OCI-LY3 (cell line): Measurements from ENCODE around the gene IL1A.

ENCODE experiments used
- EZH2phosphoT487 ChIP-seq: fragments of 200-600 bp; shearing (Covaris generic); IDR thresholded peaks from 2 replicates; pipeline ENCODE4 v1.6.1; 2018; ENCODE audit warnings: antibody characterized with exemption, mixed run types, low read depth
- TF ChIP-seq, protein P1 (sequence below): fragments of 200-600, 300-600 bp; sonication (generic); IDR thresholded peaks from 2 replicates; pipeline ENCODE4 v1.5.1; 2014; ENCODE audit warnings: antibody characterized with exemption, low read length, low read depth

DNA sequence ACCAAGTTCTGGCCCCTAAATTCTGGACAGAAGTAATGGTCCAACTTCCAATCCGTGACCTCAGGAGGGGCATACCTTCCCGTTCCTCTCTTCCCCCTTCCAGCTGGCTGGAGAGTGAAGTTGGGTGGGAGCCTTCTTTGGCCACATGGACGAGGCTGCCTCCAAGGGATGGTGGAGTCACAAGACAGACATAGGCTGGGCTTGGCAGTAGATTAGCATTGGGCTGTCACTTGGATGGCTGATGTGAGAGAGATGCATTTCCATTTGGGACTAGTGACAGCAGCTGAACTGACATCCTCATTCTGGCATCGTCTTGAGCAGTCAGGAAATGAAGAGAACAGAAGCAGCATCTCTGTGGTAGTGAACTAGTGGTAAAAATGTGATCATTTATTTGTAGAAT lies 50.8 kb downstream of the IL1A start:
- TF ChIP-seq, protein P1, sequence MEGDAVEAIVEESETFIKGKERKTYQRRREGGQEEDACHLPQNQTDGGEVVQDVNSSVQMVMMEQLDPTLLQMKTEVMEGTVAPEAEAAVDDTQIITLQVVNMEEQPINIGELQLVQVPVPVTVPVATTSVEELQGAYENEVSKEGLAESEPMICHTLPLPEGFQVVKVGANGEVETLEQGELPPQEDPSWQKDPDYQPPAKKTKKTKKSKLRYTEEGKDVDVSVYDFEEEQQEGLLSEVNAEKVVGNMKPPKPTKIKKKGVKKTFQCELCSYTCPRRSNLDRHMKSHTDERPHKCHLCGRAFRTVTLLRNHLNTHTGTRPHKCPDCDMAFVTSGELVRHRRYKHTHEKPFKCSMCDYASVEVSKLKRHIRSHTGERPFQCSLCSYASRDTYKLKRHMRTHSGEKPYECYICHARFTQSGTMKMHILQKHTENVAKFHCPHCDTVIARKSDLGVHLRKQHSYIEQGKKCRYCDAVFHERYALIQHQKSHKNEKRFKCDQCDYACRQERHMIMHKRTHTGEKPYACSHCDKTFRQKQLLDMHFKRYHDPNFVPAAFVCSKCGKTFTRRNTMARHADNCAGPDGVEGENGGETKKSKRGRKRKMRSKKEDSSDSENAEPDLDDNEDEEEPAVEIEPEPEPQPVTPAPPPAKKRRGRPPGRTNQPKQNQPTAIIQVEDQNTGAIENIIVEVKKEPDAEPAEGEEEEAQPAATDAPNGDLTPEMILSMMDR = no peak
- no peak for TF ChIP-seq EZH2phosphoT487
